Tibial nerve (tissue), 3 donors: ENCODE data around the gene TMBIM4.

Experiments used
- CTCF ChIP-seq, 5 experiments: fragments of 200-600 bp in 3 of 5; fragments of 450-650 bp in 2 of 5; sonication (generic) in 3 of 5; IDR thresholded peaks; one replicate each; pipeline ENCODE4 v1.5.1; 2016 to 2019; ENCODE audit warnings: antibody characterized with exemption in 5 of 5, mild to moderate bottlenecking in 3 of 5, moderate library complexity in 2 of 5
- POLR2A ChIP-seq, 2 donors: fragments of 450-650 bp; IDR thresholded peaks; one replicate each; pipeline ENCODE4 v1.6.1; 2017; ENCODE audit warnings: antibody characterized with exemption in 2 of 2, mild to moderate bottlenecking in 2 of 2, moderate library complexity in 2 of 2

GRCh38 chr12:66142826-66143225, 27.0 kb downstream of the TMBIM4 start:
- TF ChIP-seq CTCF (IDR thresholded peaks at IDR 0.05) (no peak), POLR2A (IDR thresholded peaks at IDR 0.05) (no peak)
